WTC11 (cell line): ENCODE results near the gene PHB1. TPM values are rescaled to one million over a fixed set of nuclear protein-coding genes. Genes with fewer than 3 reads are reported as not detected.

ENCODE experiments used
- E2F4 ChIP-seq: sonication (generic); formaldehyde crosslinking; IDR thresholded peaks from 2 replicates; pipeline ENCODE4 v1.8.1; 2022; ENCODE audit warnings: low read depth, mild to moderate bottlenecking, moderate library complexity, missing genetic modification reagents, borderline replicate concordance
- ESRRA ChIP-seq: sonication (generic); formaldehyde crosslinking; IDR thresholded peaks from 2 replicates; pipeline ENCODE4 v1.8.1; 2022; ENCODE audit warnings: mild to moderate bottlenecking, missing genetic modification reagents, borderline replicate concordance
- ETV6 ChIP-seq: sonication (generic); formaldehyde crosslinking; IDR thresholded peaks from 2 replicates; pipeline ENCODE4 v1.8.1; 2022; ENCODE audit warnings: mild to moderate bottlenecking, missing genetic modification reagents
- FOXP4 ChIP-seq: sonication (generic); formaldehyde crosslinking; IDR thresholded peaks from 2 replicates; pipeline ENCODE4 v1.8.0; 2022; ENCODE audit warnings: mild to moderate bottlenecking, missing genetic modification reagents
- GRHL2 ChIP-seq: fragments of 250-450 bp; sonication (Bioruptor Pico); IDR thresholded peaks from 2 replicates; pipeline ENCODE4 v1.8.0; 2022; ENCODE audit warnings: mild to moderate bottlenecking, moderate library complexity; ENCODE audit not compliant: insufficient replicate concordance, severe bottlenecking
- GTF2I ChIP-seq: fragments of 250-450 bp; sonication (Bioruptor Pico); conservative IDR thresholded peaks from 2 replicates; pipeline ENCODE4 v1.4.0; 2021; ENCODE audit warnings: mild to moderate bottlenecking
- KAT7 ChIP-seq: sonication (generic); formaldehyde crosslinking; IDR thresholded peaks from 2 replicates; pipeline ENCODE4 v1.8.1; 2023; ENCODE audit warnings: missing genetic modification reagents, mild to moderate bottlenecking, borderline replicate concordance
- MLX ChIP-seq: sonication (generic); formaldehyde crosslinking; IDR thresholded peaks from 2 replicates; pipeline ENCODE4 v1.8.1; 2023; ENCODE audit warnings: mild to moderate bottlenecking, missing genetic modification reagents, moderate library complexity
- NFE2L1 ChIP-seq: sonication (generic); formaldehyde crosslinking; IDR thresholded peaks from 2 replicates; pipeline ENCODE4 v1.8.1; 2023; ENCODE audit warnings: missing genetic modification reagents
- NFYB ChIP-seq: sonication (generic); formaldehyde crosslinking; conservative IDR thresholded peaks from 2 replicates; pipeline ENCODE4 v1.8.0; 2022; ENCODE audit warnings: low read depth, missing genetic modification reagents
- OVOL2 ChIP-seq: fragments of 250-450 bp; sonication (Bioruptor Pico); IDR thresholded peaks from 2 replicates; pipeline ENCODE4 v1.9.0; 2021; ENCODE audit warnings: mild to moderate bottlenecking, borderline replicate concordance
- PRDM15 ChIP-seq: sonication (generic); formaldehyde crosslinking; IDR thresholded peaks from 2 replicates; pipeline ENCODE4 v1.8.0; 2022; ENCODE audit warnings: missing genetic modification reagents
- TEAD4 ChIP-seq: sonication (generic); formaldehyde crosslinking; IDR thresholded peaks from 2 replicates; pipeline ENCODE4 v1.8.0; 2022; ENCODE audit warnings: mild to moderate bottlenecking, missing genetic modification reagents
- TP53 ChIP-seq: sonication (generic); formaldehyde crosslinking; IDR thresholded peaks from 2 replicates; pipeline ENCODE4 v1.8.1; 2023; ENCODE audit warnings: mild to moderate bottlenecking, missing genetic modification reagents
- USF1 ChIP-seq: sonication (generic); formaldehyde crosslinking; IDR thresholded peaks from 2 replicates; pipeline ENCODE4 v1.8.0; 2022; ENCODE audit warnings: mild to moderate bottlenecking, missing genetic modification reagents
- ZNF219 ChIP-seq: sonication (generic); formaldehyde crosslinking; IDR thresholded peaks from 2 replicates; pipeline ENCODE4 v1.8.0; 2023; ENCODE audit warnings: missing genetic modification reagents, mild to moderate bottlenecking, borderline replicate concordance
- total RNA-seq: library from RNA; stranded (reverse); gene quantifications from 3 replicates; pipeline ENCODE4 v1.2.3, GENCODE V29; 2021
- TF ChIP-seq, protein P1 (sequence below): fragments of 200-600 bp; IDR thresholded peaks from 2 replicates; pipeline ENCODE4 v1.8.0; 2022; ENCODE audit warnings: antibody characterized with exemption
- TF ChIP-seq, protein P2 (sequence below): fragments of 250-450 bp; sonication (Bioruptor Pico); IDR thresholded peaks from 2 replicates; pipeline ENCODE4 v1.9.0; 2021; ENCODE audit warnings: moderate library complexity, mild to moderate bottlenecking, inconsistent platforms, borderline replicate concordance
- TF ChIP-seq, protein P3 (sequence below): sonication (generic); formaldehyde crosslinking; conservative IDR thresholded peaks from 2 replicates; pipeline ENCODE4 v1.8.1; 2023; ENCODE audit warnings: mild to moderate bottlenecking, low read depth, missing genetic modification reagents, moderate library complexity
- TF ChIP-seq, protein P4 (sequence below): fragments of 250-450 bp; sonication (Bioruptor Pico); IDR thresholded peaks from 2 replicates; pipeline ENCODE4 v1.9.0; 2021; ENCODE audit warnings: mild to moderate bottlenecking

PHB1 gene
- total RNA-seq, 1 experiment from 2014 or later: 375 TPM

- TF ChIP-seq FOXP4 (CRISPR knock-in tag) (no peak), NFE2L1 (CRISPR knock-in tag) (no peak), GRHL2 (CRISPR knock-in tag) (no peak), GTF2I (CRISPR knock-in tag) (no peak), MLX (CRISPR knock-in tag) (no peak), USF1 (CRISPR knock-in tag) (peak; percentile 33; the same call in 1 of the 2 replicates), NFYB (peak; percentile 85), KAT7 (CRISPR knock-in tag) (no peak), E2F4 (CRISPR knock-in tag) (no peak), TP53 (CRISPR knock-in tag) (no peak), ETV6 (CRISPR knock-in tag) (no peak), PRDM15 (no peak), OVOL2 (CRISPR knock-in tag) (no peak), TEAD4 (CRISPR knock-in tag) (no peak), ZNF219 (no peak), ESRRA (CRISPR knock-in tag) (no peak)
- TF ChIP-seq, protein P1, sequence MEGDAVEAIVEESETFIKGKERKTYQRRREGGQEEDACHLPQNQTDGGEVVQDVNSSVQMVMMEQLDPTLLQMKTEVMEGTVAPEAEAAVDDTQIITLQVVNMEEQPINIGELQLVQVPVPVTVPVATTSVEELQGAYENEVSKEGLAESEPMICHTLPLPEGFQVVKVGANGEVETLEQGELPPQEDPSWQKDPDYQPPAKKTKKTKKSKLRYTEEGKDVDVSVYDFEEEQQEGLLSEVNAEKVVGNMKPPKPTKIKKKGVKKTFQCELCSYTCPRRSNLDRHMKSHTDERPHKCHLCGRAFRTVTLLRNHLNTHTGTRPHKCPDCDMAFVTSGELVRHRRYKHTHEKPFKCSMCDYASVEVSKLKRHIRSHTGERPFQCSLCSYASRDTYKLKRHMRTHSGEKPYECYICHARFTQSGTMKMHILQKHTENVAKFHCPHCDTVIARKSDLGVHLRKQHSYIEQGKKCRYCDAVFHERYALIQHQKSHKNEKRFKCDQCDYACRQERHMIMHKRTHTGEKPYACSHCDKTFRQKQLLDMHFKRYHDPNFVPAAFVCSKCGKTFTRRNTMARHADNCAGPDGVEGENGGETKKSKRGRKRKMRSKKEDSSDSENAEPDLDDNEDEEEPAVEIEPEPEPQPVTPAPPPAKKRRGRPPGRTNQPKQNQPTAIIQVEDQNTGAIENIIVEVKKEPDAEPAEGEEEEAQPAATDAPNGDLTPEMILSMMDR: no peak
- TF ChIP-seq, protein P2, sequence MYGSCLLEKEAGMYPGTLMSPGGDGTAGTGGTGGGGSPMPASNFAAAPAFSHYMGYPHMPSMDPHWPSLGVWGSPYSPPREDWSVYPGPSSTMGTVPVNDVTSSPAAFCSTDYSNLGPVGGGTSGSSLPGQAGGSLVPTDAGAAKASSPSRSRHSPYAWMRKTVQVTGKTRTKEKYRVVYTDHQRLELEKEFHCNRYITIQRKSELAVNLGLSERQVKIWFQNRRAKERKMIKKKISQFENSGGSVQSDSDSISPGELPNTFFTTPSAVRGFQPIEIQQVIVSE (CRISPR knock-in tag): no peak
- TF ChIP-seq, protein P3, sequence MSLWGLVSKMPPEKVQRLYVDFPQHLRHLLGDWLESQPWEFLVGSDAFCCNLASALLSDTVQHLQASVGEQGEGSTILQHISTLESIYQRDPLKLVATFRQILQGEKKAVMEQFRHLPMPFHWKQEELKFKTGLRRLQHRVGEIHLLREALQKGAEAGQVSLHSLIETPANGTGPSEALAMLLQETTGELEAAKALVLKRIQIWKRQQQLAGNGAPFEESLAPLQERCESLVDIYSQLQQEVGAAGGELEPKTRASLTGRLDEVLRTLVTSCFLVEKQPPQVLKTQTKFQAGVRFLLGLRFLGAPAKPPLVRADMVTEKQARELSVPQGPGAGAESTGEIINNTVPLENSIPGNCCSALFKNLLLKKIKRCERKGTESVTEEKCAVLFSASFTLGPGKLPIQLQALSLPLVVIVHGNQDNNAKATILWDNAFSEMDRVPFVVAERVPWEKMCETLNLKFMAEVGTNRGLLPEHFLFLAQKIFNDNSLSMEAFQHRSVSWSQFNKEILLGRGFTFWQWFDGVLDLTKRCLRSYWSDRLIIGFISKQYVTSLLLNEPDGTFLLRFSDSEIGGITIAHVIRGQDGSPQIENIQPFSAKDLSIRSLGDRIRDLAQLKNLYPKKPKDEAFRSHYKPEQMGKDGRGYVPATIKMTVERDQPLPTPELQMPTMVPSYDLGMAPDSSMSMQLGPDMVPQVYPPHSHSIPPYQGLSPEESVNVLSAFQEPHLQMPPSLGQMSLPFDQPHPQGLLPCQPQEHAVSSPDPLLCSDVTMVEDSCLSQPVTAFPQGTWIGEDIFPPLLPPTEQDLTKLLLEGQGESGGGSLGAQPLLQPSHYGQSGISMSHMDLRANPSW (CRISPR knock-in tag): no peak
- TF ChIP-seq, protein P4, sequence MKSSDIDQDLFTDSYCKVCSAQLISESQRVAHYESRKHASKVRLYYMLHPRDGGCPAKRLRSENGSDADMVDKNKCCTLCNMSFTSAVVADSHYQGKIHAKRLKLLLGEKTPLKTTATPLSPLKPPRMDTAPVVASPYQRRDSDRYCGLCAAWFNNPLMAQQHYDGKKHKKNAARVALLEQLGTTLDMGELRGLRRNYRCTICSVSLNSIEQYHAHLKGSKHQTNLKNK: no peak
Observed at GRCh38 chr17:49414622-49415350, at the start of gene PHB1 (continued).
